AG09319 (cell line): Measurements from ENCODE around the gene OGFR.
"Not testable (repeated sequence)": the region's sequence is repeated elsewhere in the genome, so short reads cannot be mapped to it uniquely, and the experiment has no call there.

Experiments used
- DNase-seq: peaks from one replicate; pipeline ENCODE4 v3.0.0-alpha.2; 2010; ENCODE audit warnings: low read depth; ENCODE audit errors: extremely low read depth
- CTCF ChIP-seq: IDR thresholded peaks from 2 replicates; pipeline ENCODE4 v1.5.1; 2011; ENCODE audit warnings: low read depth, mild to moderate bottlenecking, inconsistent platforms, low read length, moderate library complexity

The OGFR gene

GRCh38 chr20:62852196-62852595, 47.6 kb downstream of the OGFR start:
- no peak for TF ChIP-seq CTCF

GRCh38 chr20:62852841-62853240, 48.2 kb downstream of the OGFR start:
- no peak for TF ChIP-seq CTCF
- DNase-seq, result no peak

More at GRCh38 chr20:62852196-62852595, 47.6 kb downstream of the OGFR start:
- no peak for DNase-seq

- DNase-seq, result not testable (repeated sequence)
These were observed 48.7 kb downstream of the OGFR start for GRCh38 chr20:62853304-62853703.

- DNase-seq, result no peak
These were observed 49.5 kb downstream of the OGFR start for GRCh38 chr20:62854121-62854520.

GRCh38 chr20:62855120-62855519, 50.5 kb downstream of the OGFR start:
- no peak for TF ChIP-seq CTCF
- DNase-seq, result no peak

More at GRCh38 chr20:62854121-62854520, 49.5 kb downstream of the OGFR start:
- TF ChIP-seq CTCF, result no peak

GRCh38 chr20:62856931-62857619, 52.4 kb downstream of the OGFR start:
- no peak for TF ChIP-seq CTCF
- DNase-seq, result no peak

GRCh38 chr20:62858058-62858830, 53.6 kb downstream of the OGFR start:
- no peak for DNase-seq

More at GRCh38 chr20:62858058-62858830, 53.6 kb downstream of the OGFR start:
- TF ChIP-seq CTCF, result no peak
